WTC11 (cell line): ENCODE data around the gene STIMATE.

ENCODE experiments used
- ARID4B ChIP-seq: sonication (generic); formaldehyde crosslinking; IDR thresholded peaks from 2 replicates; pipeline ENCODE4 v1.8.0; 2023; ENCODE audit warnings: missing genetic modification reagents, mild to moderate bottlenecking, borderline replicate concordance
- CTCF ChIP-seq: fragments of 200-600 bp; IDR thresholded peaks from 2 replicates; pipeline ENCODE4 v1.8.0; 2022; ENCODE audit warnings: antibody characterized with exemption
- ETV6 ChIP-seq: sonication (generic); formaldehyde crosslinking; IDR thresholded peaks from 2 replicates; pipeline ENCODE4 v1.8.1; 2022; ENCODE audit warnings: mild to moderate bottlenecking, missing genetic modification reagents
- FOXJ3 ChIP-seq: sonication (generic); formaldehyde crosslinking; IDR thresholded peaks from 2 replicates; pipeline ENCODE4 v1.9.0; 2021; ENCODE audit warnings: missing genetic modification reagents, mild to moderate bottlenecking, borderline replicate concordance

- TF ChIP-seq CTCF, result no peak
- no peak for TF ChIP-seq ETV6 (CRISPR knock-in tag)
- no peak for TF ChIP-seq FOXJ3 (CRISPR knock-in tag)
- TF ChIP-seq ARID4B, result no peak
Measured at GRCh38 chr3:52874864-52875587, 22.3 kb downstream of the STIMATE start.
